Subcutaneous adipose tissue (tissue), 4 donors: ENCODE results near the gene ADAMTSL1. TPM values are rescaled to one million over a fixed set of nuclear protein-coding genes. Genes with fewer than 3 reads are reported as not detected.

ENCODE experiments used
- CTCF ChIP-seq: fragments of 450-650 bp; IDR thresholded peaks from one replicate; pipeline ENCODE4 v1.5.1; 2016; ENCODE audit warnings: low read depth, mild to moderate bottlenecking, control low read depth, antibody characterized with exemption, moderate library complexity
- total RNA-seq, 4 donors: library from RNA; depleted of rRNA; stranded (reverse); fragments of >200 nt; gene quantifications; one replicate each; pipeline ENCODE4 v1.1.0, GENCODE V29; 2016

Gene ADAMTSL1
- total RNA-seq, 4 donors from 2014 or later, result 0.49 to 16.4 (median 10.5) TPM

- TF ChIP-seq CTCF, result no peak
Observed at GRCh38 chr9:18606281-18606680, 132.3 kb downstream of the ADAMTSL1 start.

- no peak for TF ChIP-seq CTCF
Observed at GRCh38 chr9:18606846-18607245, 132.9 kb downstream of the ADAMTSL1 start.

DNA sequence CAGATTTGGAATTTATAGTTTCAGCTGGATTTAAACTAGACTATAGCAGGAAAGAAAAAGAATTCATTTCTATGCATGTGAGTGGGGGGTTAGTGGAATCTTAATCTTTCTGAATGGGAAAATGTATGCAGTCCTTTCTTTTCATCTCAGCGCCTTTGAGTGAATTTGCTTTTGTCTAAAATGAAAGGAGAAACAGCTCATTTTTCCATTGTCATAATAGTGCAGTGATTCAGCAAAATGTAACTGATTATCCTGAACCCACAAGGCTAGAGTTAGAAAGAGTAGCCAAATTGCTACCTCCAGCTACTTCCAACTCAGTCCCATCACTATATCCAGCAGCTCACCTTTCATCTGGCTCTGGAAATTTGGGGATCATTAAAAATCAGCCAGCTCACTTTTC, 134.4 kb downstream of the ADAMTSL1 start:
- TF ChIP-seq CTCF, result no peak

GRCh38 chr9:18610956-18611355, 137.0 kb downstream of the ADAMTSL1 start:
- TF ChIP-seq CTCF, result no peak

DNA sequence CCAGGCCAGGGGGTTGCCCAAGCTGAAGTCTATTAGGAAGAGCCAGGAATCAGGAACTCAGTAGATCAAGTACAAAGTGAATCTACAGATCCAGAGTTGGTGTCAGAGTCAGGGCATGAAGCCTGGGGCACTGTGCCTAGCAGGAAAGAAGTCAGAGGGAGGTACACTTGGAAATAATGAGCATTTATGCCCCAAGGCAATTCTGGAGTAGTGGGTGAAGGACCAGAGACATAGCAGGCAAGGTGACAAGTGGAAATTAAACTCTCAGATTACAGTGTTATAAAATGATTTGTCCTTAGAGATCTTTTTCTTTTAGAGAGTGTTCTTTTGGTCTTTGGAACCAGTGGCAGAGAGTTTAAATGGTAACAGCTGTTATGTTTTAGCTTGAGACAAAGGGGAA, 138.0 kb downstream of the ADAMTSL1 start:
- TF ChIP-seq CTCF, result no peak

GRCh38 chr9:18614116-18614515, 140.2 kb downstream of the ADAMTSL1 start:
- TF ChIP-seq CTCF, result no peak

DNA sequence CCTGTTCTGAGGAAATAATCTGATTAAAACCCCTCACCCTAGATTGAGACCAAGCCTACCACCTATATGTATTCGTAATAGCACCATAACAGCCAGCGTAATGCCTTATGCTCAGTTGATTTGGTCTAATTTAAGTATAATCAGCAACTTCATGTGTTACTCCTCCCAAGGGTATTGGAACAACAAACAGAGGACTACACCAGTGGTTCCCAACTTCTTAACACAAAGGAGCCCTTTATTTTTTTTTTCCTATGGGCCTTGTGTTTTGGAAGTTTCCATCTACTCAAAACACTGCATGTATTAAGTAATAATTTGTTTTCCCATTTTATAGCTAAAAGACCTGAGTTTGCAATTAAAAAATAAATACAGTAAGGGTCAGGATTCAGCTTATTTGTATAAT, 140.7 kb downstream of the ADAMTSL1 start:
- no peak for TF ChIP-seq CTCF
